ENCODE data around the gene TBC1D8.

The TBC1D8 gene

DNA sequence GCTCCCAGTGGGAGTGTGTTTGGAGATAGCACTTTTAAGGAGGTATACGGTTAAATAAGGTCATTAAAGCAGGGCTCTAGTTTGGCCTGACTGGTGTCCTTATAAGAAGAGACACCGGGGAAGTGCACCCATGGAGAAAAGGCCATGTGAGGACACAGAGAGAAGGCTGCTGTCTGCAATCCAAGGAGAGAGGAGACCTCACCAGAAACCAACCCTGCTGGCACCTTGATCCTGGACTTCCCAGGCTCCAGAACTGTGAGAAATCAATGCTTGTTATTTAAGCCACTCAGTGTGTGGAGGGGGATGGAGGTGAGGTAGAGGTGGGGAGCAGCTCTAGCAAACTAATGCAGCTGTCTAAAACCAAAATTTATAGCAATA is 87.1 kb downstream of the TBC1D8 start:
- H3K27me3 ChIP-seq (ENCODE audit: control insufficient read depth, low read length): peaks cover 17% of the 10 kb centered on the region; the same call in 1 of the 2 replicates
- H3F3A ChIP-seq (ENCODE audit: control insufficient read depth, insufficient read depth): no peaks in the 10 kb centered on the region
- no peaks in the 10 kb centered on the region for H4K20me1 ChIP-seq (ENCODE audit: control insufficient read depth, insufficient read depth, low read depth, low read length)
- H3K4me3 ChIP-seq (ENCODE audit: low read length): no peak overlapping the region
- TF ChIP-seq EZH2phosphoT487 (IDR thresholded peaks at IDR 0.05; ENCODE audit: borderline replicate concordance, low read length) (no peak), CTCF (IDR thresholded peaks at IDR 0.05; ENCODE audit: low read depth, low read length, poor library complexity, severe bottlenecking) (no peak)
- no peaks in the 10 kb centered on the region for H3K79me2 ChIP-seq (ENCODE audit: control insufficient read depth, low read length)
- no peaks in the 10 kb centered on the region for H3K36me3 ChIP-seq (ENCODE audit: control insufficient read depth, low read length)
- H3K4me2 ChIP-seq (ENCODE audit: low read length): no peak overlapping the region
- H3K9me3 ChIP-seq (ENCODE audit: control insufficient read depth, insufficient read depth, low read length): no peaks in the 10 kb centered on the region
- H3K9me2 ChIP-seq (replicated peaks; ENCODE audit: control insufficient read depth, low read length): no peaks in the 10 kb centered on the region
- no peak overlapping the region for H3K27ac ChIP-seq (ENCODE audit: low read depth, low read length)
- no peaks in the 10 kb centered on the region for H3K4me1 ChIP-seq (ENCODE audit: control insufficient read depth, low read length)

GRCh38 chr2:101063352-101064124 is 87.6 kb downstream of the TBC1D8 start:
- Histone ChIP-seq H3K79me2 (ENCODE audit: control insufficient read depth, low read length) (no peaks in the 10 kb centered on the region), H3K9me2 (replicated peaks; ENCODE audit: control insufficient read depth, low read length) (no peaks in the 10 kb centered on the region), H3F3A (ENCODE audit: control insufficient read depth, insufficient read depth) (no peaks in the 10 kb centered on the region), H3K9me3 (ENCODE audit: control insufficient read depth, insufficient read depth, low read length) (no peaks in the 10 kb centered on the region), H4K20me1 (ENCODE audit: control insufficient read depth, insufficient read depth, low read depth, low read length) (no peaks in the 10 kb centered on the region), H3K4me3 (ENCODE audit: low read length) (no peak overlapping the region), H3K36me3 (ENCODE audit: control insufficient read depth, low read length) (no peaks in the 10 kb centered on the region), H3K27ac (ENCODE audit: low read depth, low read length) (no peak overlapping the region), H3K27me3 (ENCODE audit: control insufficient read depth, low read length) (peaks cover 17% of the 10 kb centered on the region; the same call in 1 of the 2 replicates), H3K4me2 (ENCODE audit: low read length) (no peak overlapping the region), H3K4me1 (ENCODE audit: control insufficient read depth, low read length) (no peaks in the 10 kb centered on the region)
- TF ChIP-seq CTCF (IDR thresholded peaks at IDR 0.05; ENCODE audit: low read depth, low read length, poor library complexity, severe bottlenecking): no peak
- no peak for TF ChIP-seq EZH2phosphoT487 (IDR thresholded peaks at IDR 0.05; ENCODE audit: borderline replicate concordance, low read length)

DNA sequence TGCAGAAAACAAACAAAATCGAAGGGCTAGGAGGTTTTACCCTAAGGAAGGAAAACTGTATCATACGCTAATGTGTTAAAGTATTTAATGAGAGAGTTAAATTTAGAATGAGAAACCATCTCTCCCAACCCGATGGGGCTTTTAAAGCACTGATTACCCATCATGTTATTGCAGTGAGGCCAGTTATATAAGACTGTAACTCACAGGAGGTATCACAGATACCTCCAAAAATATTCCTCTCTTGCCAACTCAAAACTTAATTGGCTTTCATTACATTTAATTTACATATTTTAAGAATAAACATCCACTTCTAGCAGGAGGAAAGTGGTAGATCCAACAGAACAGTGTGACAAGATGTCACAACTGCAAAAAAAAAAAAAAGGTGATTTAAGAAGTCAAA is 92.8 kb downstream of the TBC1D8 start:
- TF ChIP-seq CTCF (IDR thresholded peaks at IDR 0.05; ENCODE audit: low read depth, low read length, poor library complexity, severe bottlenecking) (no peak), EZH2phosphoT487 (IDR thresholded peaks at IDR 0.05; ENCODE audit: borderline replicate concordance, low read length) (no peak)
- no peaks in the 10 kb centered on the region for H3K27me3 ChIP-seq (ENCODE audit: control insufficient read depth, low read length)
- no peaks in the 10 kb centered on the region for H4K20me1 ChIP-seq (ENCODE audit: control insufficient read depth, insufficient read depth, low read depth, low read length)
- H3K9me3 ChIP-seq (ENCODE audit: control insufficient read depth, insufficient read depth, low read length): no peaks in the 10 kb centered on the region
- no peaks in the 10 kb centered on the region for H3K9me2 ChIP-seq (replicated peaks; ENCODE audit: control insufficient read depth, low read length)
- no peak overlapping the region for H3K4me3 ChIP-seq (ENCODE audit: low read length)
- no peak overlapping the region for H3K4me2 ChIP-seq (ENCODE audit: low read length)
- H3K36me3 ChIP-seq (ENCODE audit: control insufficient read depth, low read length): no peaks in the 10 kb centered on the region
- no peaks in the 10 kb centered on the region for H3F3A ChIP-seq (ENCODE audit: control insufficient read depth, insufficient read depth)
- no peak overlapping the region for H3K27ac ChIP-seq (ENCODE audit: low read depth, low read length)
- H3K4me1 ChIP-seq (ENCODE audit: control insufficient read depth, low read length): no peaks in the 10 kb centered on the region
- no peaks in the 10 kb centered on the region for H3K79me2 ChIP-seq (ENCODE audit: control insufficient read depth, low read length)

All from DOHH2 (cell line).